SK-N-MC (cell line): ENCODE results near the gene PROK1.

Source experiments
- EZH2 ChIP-seq: fragments of 200-600 bp; sonication (generic); IDR thresholded peaks from one replicate; pipeline ENCODE4 v1.6.1; 2017; ENCODE audit warnings: antibody characterized with exemption
- FOXP2 ChIP-seq: optimal IDR thresholded peaks from 2 replicates; pipeline ENCODE3; 2011; ENCODE audit warnings: mild to moderate bottlenecking, moderate library complexity; ENCODE audit not compliant: insufficient read depth; ENCODE audit errors: extremely low read length, control extremely low read depth
- POLR2AphosphoS5 ChIP-seq: IDR thresholded peaks from 2 replicates; pipeline ENCODE4 v1.6.1; 2012; ENCODE audit warnings: mild to moderate bottlenecking, low read depth, low read length, borderline replicate concordance

DNA sequence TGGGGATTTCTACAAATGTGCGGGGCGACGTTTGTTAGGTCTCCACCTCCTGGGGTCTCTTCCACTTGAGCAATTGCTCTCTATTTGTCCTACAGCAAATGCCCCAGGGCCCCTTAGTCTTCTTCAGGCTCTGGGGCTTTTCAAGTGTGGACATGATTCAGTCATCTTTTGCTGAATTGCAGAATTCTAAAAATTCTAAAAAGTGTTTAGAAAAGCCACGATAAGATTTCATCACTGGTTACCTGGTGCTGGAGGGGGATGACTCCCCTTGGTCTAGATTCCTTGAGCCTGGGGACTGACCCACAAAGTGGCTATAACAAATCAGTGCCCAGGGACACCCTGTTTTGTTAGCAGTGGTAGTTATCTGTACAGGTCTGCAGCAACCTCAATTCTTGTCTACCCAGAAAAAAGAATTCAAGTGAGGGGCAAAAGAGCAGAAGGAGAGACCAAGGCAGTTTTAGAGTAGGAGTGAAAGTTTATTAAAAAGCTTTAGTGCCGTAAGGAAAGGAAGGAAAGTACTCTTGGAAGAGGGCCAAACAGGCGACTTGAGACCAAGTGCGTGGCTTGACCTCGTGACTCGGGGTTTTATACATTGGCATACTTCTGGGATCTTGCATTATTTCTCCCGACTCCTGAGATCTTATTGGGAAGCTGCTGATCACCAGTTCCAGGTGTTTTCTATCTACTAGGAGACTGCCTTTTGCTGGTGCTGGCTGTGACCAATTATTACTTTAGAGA lies 25.2 kb downstream of the PROK1 start:
- TF ChIP-seq EZH2, result no peak
- no peak for TF ChIP-seq POLR2AphosphoS5
- no peak for TF ChIP-seq FOXP2
